Panc1 (cell line): ENCODE results near the gene SERPINB13.

Source experiments
- CTCF ChIP-seq: fragments of 450-650 bp; IDR thresholded peaks from 2 replicates; pipeline ENCODE4 v1.5.1; 2017; ENCODE audit warnings: mild to moderate bottlenecking
- REST ChIP-seq, 2 experiments: IDR thresholded peaks; 2 replicates each; pipeline ENCODE4 v1.6.1; 2011 to 2012; ENCODE audit warnings: low read depth in 2 of 2, control low read depth in 1 of 2, low read length in 1 of 2, mild to moderate bottlenecking in 1 of 2, moderate library complexity in 1 of 2; ENCODE audit not compliant: insufficient read depth in 1 of 2

- TF ChIP-seq CTCF (no peak), REST (IDR thresholded peaks at IDR 0.05; ENCODE audit: insufficient read depth in 1 of 2, low read depth in 2 of 2, low read length in 1 of 2) (no peak)
Observed at GRCh38 chr18:63539904-63540510, 47.1 kb upstream of the SERPINB13 start.
